GM12865 (cell line): ENCODE results near the gene DNASE1L2.
"Not testable (repeated sequence)": the region's sequence is repeated elsewhere in the genome, so short reads cannot be mapped to it uniquely, and the experiment has no call there.

Source experiments
- DNase-seq: peaks from one replicate; pipeline ENCODE4 v3.0.0; 2010; ENCODE audit warnings: low read depth
- H3K4me3 ChIP-seq: 2 replicates; pipeline ENCODE4 v1.5.1; 2011; ENCODE audit warnings: mild to moderate bottlenecking, low read depth, low read length, control low read depth
- CTCF ChIP-seq: IDR thresholded peaks from 2 replicates; pipeline ENCODE4 v1.5.1; 2011; ENCODE audit warnings: low read length, control low read depth, low read depth, inconsistent platforms; ENCODE audit not compliant: insufficient read depth; ENCODE audit errors: missing control alignments

Gene DNASE1L2

GRCh38 chr16:2235695-2236336 lies 428 bp upstream of the DNASE1L2 start:
- H3K4me3 ChIP-seq = no peak overlapping the region
- TF ChIP-seq CTCF = no peak
- DNase-seq = no peak

GRCh38 chr16:2237102-2237482 lies 848 bp downstream of the DNASE1L2 start:
- no peak overlapping the region for H3K4me3 ChIP-seq
- no peak for TF ChIP-seq CTCF
- DNase-seq = no peak

GRCh38 chr16:2237493-2238149 lies 1.4 kb downstream of the DNASE1L2 start:
- TF ChIP-seq CTCF = no peak
- no peak overlapping the region for H3K4me3 ChIP-seq
- no peak for DNase-seq

- no peak overlapping the region for H3K4me3 ChIP-seq
- no peak for DNase-seq
- no peak for TF ChIP-seq CTCF
These were observed 2.0 kb downstream of the DNASE1L2 start for GRCh38 chr16:2238150-2238837.

GRCh38 chr16:2238838-2239675 lies 2.8 kb downstream of the DNASE1L2 start:
- no peak overlapping the region for H3K4me3 ChIP-seq
- no peak for TF ChIP-seq CTCF
- DNase-seq = no peak

- not testable (repeated sequence) for H3K4me3 ChIP-seq, DNase-seq
These were observed 4.1 kb downstream of the DNASE1L2 start for GRCh38 chr16:2240331-2240730.

GRCh38 chr16:2242598-2242997 lies 6.4 kb downstream of the DNASE1L2 start:
- H3K4me3 ChIP-seq = no peak overlapping the region
- DNase-seq = no peak
- no peak for TF ChIP-seq CTCF
